Keratinocyte (primary cell): ENCODE measurements around the gene CACNA2D2. TPM values are rescaled to one million over a fixed set of nuclear protein-coding genes. Genes with fewer than 3 reads are reported as not detected.

Experiments used
- DNase-seq: peaks from one replicate; pipeline ENCODE4 v3.0.0-alpha.2; 2011; ENCODE audit warnings: low read depth, missing footprints, low spot score
- FAIRE-seq: peaks from 2 replicates; lab custom pipeline; 2011; peaks lifted over from hg19 to GRCh38; lab: Jason Lieb, UNC
- H2AFZ ChIP-seq: 2 replicates; pipeline ENCODE4 v1.6.0; 2012; ENCODE audit warnings: low read length, control low read depth, inconsistent platforms; ENCODE audit not compliant: control insufficient read depth
- H3K27ac ChIP-seq: 2 replicates; pipeline ENCODE4 v1.5.1; 2011; ENCODE audit warnings: low read length; ENCODE audit not compliant: control insufficient read depth, insufficient read depth
- H3K27me3 ChIP-seq: 3 replicates; pipeline ENCODE4 v1.6.0; 2011; ENCODE audit warnings: low read length; ENCODE audit not compliant: control insufficient read depth, insufficient read depth; ENCODE audit errors: extremely low read depth
- H3K36me3 ChIP-seq, 2 experiments: 2 replicates in 1 of 2; 3 replicates in 1 of 2; pipeline ENCODE4 v1.5.1; 2011; ENCODE audit warnings: low read length in 2 of 2, mild to moderate bottlenecking in 1 of 2; ENCODE audit not compliant: control insufficient read depth in 2 of 2, insufficient read depth in 2 of 2; ENCODE audit errors: extremely low read depth in 1 of 2
- H3K4me1 ChIP-seq: 3 replicates; pipeline ENCODE4 v1.5.1; 2011; ENCODE audit warnings: low read length; ENCODE audit not compliant: control insufficient read depth, insufficient read depth; ENCODE audit errors: extremely low read depth
- H3K4me2 ChIP-seq: 3 replicates; pipeline ENCODE4 v1.6.0; 2011; ENCODE audit warnings: low read depth, low read length; ENCODE audit not compliant: control insufficient read depth, insufficient read depth; ENCODE audit errors: extremely low read depth
- H3K4me3 ChIP-seq, 3 experiments: fragments of 200-600 bp in 1 of 3; sonication (generic) in 1 of 3; 2 replicates in 2 of 3; 3 replicates in 1 of 3; pipeline ENCODE4 v1.5.1; 2011 to 2016; ENCODE audit warnings: low read length in 3 of 3, mild to moderate bottlenecking in 3 of 3, control low read depth in 2 of 3, inconsistent platforms in 1 of 3, low read depth in 1 of 3, mixed read lengths in 1 of 3, mixed run types in 1 of 3, moderate library complexity in 1 of 3; ENCODE audit not compliant: control insufficient read depth in 2 of 3, insufficient read depth in 2 of 3; ENCODE audit errors: extremely low read depth in 1 of 3
- H3K79me2 ChIP-seq: 2 replicates; pipeline ENCODE4 v1.6.0; 2012; ENCODE audit warnings: low read length; ENCODE audit not compliant: control insufficient read depth, insufficient read depth
- H3K9ac ChIP-seq: 3 replicates; pipeline ENCODE4 v1.6.0; 2011; ENCODE audit warnings: low read length; ENCODE audit not compliant: control insufficient read depth, insufficient read depth; ENCODE audit errors: extremely low read depth
- H3K9me1 ChIP-seq: 3 replicates; pipeline ENCODE4 v1.6.0; 2011; ENCODE audit warnings: low read length; ENCODE audit not compliant: control insufficient read depth, insufficient read depth; ENCODE audit errors: extremely low read depth
- H3K9me3 ChIP-seq: 2 replicates; pipeline ENCODE4 v1.5.1; 2012; ENCODE audit warnings: low read depth, low read length; ENCODE audit not compliant: control insufficient read depth
- H4K20me1 ChIP-seq: 3 replicates; pipeline ENCODE4 v1.6.0; 2011; ENCODE audit warnings: low read length; ENCODE audit not compliant: control insufficient read depth, insufficient read depth; ENCODE audit errors: extremely low read depth
- EZH2 ChIP-seq: IDR thresholded peaks from one replicate; pipeline ENCODE4 v1.6.1; 2012; ENCODE audit warnings: inconsistent platforms, mild to moderate bottlenecking, low read length, moderate library complexity
- dilution Hi-C: fragments of 300-500 bp; cut with MboI; formaldehyde crosslinking; loops from one replicate; pipeline ENCODE4 v1.7.0; 2020; ENCODE audit warnings: low sequenced_read_pairs; ENCODE audit not compliant: extremely low pct_ligation_motif_present
- polyA plus RNA-seq, 5 experiments: library from polyadenylated mRNA; depleted of rRNA in 3 of 5; stranded (reverse) in 3 of 5; stranded (forward) in 1 of 5; unstranded in 1 of 5; fragments of >200 nt; gene quantifications; 1 replicate in 1 of 5; 2 replicates in 3 of 5; 3 replicates in 1 of 5; pipeline versions ENCODE4 v1.2.1 to v1.2.3, GENCODE V29; 2011 to 2012; ENCODE audit warnings: missing spikeins in 2 of 5, low read depth in 1 of 5, low replicate concordance in 1 of 5
- TF ChIP-seq, protein P1 (sequence below), 3 experiments: IDR thresholded peaks in 1 of 3; conservative IDR thresholded peaks in 1 of 3; optimal IDR thresholded peaks in 1 of 3; 2 replicates in 2 of 3; 3 replicates in 1 of 3; pipeline versions ENCODE3 to v1.5.1; 2011; ENCODE audit warnings: low read length in 3 of 3, mild to moderate bottlenecking in 3 of 3, moderate library complexity in 2 of 3, control low read depth in 1 of 3, inconsistent platforms in 1 of 3; ENCODE audit not compliant: insufficient read depth in 2 of 3; ENCODE audit errors: extremely low read depth in 1 of 3

Gene CACNA2D2
- polyA plus RNA-seq, 1 donor (not counting 4 experiments of a cell fraction or from before 2014, with no cell fraction given) = 0.04 TPM

DNA sequence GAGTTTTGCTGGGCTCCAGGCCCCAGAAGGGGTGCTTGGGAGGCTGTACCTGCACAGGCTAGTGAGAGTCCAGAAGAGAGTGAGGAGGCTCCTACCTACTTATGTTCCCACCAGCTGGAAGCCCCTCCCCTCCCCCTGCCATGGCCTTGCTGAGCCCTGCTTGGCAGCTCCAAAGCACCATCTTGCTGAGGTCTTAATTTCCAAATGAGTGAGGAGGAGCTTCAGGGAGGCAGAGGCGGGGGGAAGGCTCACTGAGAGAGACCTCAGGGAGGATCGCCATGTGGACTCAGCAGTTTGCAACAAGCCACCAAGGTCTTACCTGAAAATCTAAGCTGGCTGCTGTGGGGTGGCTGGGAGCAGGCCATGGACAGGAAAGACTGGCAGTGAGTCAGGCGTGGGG lies 8.7 kb upstream of the CACNA2D2 start:
- no peak for FAIRE-seq
- H3K9ac ChIP-seq = no peak overlapping the region
- dilution Hi-C loops = no loop called here

DNA sequence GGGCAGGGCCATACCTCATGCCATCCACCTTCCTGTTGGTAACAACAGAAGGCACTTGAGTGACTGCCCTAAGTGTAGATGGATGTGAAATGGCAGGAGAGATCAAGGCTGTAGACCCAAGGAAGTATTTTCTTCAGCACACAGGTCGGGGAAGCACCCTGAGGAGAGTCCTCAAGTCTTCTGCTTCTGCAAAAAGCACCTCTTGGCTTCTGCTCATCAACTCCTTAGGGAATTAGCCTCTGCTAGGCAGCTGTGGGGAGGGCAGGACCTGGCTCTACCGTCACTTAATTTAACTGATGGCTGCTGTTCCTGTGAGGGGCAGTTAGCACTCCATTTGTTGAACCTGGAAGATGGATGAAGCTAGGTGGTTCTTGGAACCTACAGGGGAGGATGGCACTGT lies 6.9 kb upstream of the CACNA2D2 start:
- dilution Hi-C loops = no loop called here
- Histone ChIP-seq H3K27me3 (peaks cover 26% of the 10 kb centered on the region), H4K20me1 (no peaks in the 10 kb centered on the region), H3K36me3 (no peaks in the 10 kb centered on the region), H3K9me3 (no peaks in the 10 kb centered on the region), H3K4me3 (no peak overlapping the region), H2AFZ (no peak overlapping the region), H3K79me2 (no peaks in the 10 kb centered on the region), H3K4me1 (no peaks in the 10 kb centered on the region), H3K4me2 (no peak overlapping the region), H3K9me1 (no peaks in the 10 kb centered on the region), H3K9ac (no peak overlapping the region), H3K27ac (no peak overlapping the region)
- FAIRE-seq = no peak
- DNase-seq = no peak
- TF ChIP-seq, protein P1, sequence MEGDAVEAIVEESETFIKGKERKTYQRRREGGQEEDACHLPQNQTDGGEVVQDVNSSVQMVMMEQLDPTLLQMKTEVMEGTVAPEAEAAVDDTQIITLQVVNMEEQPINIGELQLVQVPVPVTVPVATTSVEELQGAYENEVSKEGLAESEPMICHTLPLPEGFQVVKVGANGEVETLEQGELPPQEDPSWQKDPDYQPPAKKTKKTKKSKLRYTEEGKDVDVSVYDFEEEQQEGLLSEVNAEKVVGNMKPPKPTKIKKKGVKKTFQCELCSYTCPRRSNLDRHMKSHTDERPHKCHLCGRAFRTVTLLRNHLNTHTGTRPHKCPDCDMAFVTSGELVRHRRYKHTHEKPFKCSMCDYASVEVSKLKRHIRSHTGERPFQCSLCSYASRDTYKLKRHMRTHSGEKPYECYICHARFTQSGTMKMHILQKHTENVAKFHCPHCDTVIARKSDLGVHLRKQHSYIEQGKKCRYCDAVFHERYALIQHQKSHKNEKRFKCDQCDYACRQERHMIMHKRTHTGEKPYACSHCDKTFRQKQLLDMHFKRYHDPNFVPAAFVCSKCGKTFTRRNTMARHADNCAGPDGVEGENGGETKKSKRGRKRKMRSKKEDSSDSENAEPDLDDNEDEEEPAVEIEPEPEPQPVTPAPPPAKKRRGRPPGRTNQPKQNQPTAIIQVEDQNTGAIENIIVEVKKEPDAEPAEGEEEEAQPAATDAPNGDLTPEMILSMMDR (optimal IDR thresholded peaks at IDR 0.05 in 1 of 3, IDR thresholded peaks at IDR 0.05 in 1 of 3, conservative IDR thresholded peaks at IDR 0.05 in 1 of 3; ENCODE audit: extremely low read depth in 1 of 3, insufficient read depth in 2 of 3, low read length in 3 of 3) = no peak
- no peak for TF ChIP-seq EZH2

More for the DNA sequence above, 8.7 kb upstream of the CACNA2D2 start:
- H3K4me3 ChIP-seq = no peak overlapping the region
- H2AFZ ChIP-seq = no peak overlapping the region
- no peaks in the 10 kb centered on the region for H3K9me1 ChIP-seq
- TF ChIP-seq, protein P1 (optimal IDR thresholded peaks at IDR 0.05 in 1 of 3, IDR thresholded peaks at IDR 0.05 in 1 of 3, conservative IDR thresholded peaks at IDR 0.05 in 1 of 3; ENCODE audit: extremely low read depth in 1 of 3, insufficient read depth in 2 of 3, low read length in 3 of 3) = no peak
- no peak for TF ChIP-seq EZH2
- H3K4me2 ChIP-seq = no peak overlapping the region
- DNase-seq = no peak
- no peaks in the 10 kb centered on the region for H4K20me1 ChIP-seq
- no peaks in the 10 kb centered on the region for H3K36me3 ChIP-seq
- H3K4me1 ChIP-seq = no peaks in the 10 kb centered on the region
- H3K79me2 ChIP-seq = no peaks in the 10 kb centered on the region
- no peak overlapping the region for H3K27ac ChIP-seq
- H3K27me3 ChIP-seq = peaks cover 42% of the 10 kb centered on the region
- H3K9me3 ChIP-seq = no peaks in the 10 kb centered on the region
